GM12873 (cell line): ENCODE data around the gene MYBPC3.

ENCODE experiments used
- TF ChIP-seq, protein P1 (sequence below): IDR thresholded peaks from 2 replicates; pipeline ENCODE4 v1.5.1; 2012; ENCODE audit warnings: low read depth, mild to moderate bottlenecking, moderate library complexity, low read length, control low read depth; ENCODE audit not compliant: insufficient read depth; ENCODE audit errors: missing control alignments

The MYBPC3 gene

DNA sequence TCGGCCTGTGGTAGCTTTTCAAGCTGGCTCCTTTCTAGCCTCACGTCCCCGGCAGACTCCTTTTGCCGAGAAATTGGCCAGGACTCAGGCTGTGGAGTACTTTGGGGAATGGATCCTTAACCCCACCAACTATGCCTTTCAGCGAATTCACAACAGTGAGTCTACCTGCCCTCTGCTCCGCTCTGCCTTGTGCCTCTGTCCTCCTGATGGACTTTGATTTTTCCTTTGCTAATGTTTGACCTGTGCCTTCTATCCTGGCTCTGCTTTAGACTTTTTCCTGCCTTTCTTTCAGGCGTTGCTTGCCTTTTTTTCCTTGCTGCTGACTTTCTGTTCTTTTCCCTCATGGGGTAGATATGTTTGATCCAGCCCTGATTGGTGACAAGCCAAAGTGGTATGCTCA, 70.0 kb downstream of the MYBPC3 start:
- TF ChIP-seq, protein P1, sequence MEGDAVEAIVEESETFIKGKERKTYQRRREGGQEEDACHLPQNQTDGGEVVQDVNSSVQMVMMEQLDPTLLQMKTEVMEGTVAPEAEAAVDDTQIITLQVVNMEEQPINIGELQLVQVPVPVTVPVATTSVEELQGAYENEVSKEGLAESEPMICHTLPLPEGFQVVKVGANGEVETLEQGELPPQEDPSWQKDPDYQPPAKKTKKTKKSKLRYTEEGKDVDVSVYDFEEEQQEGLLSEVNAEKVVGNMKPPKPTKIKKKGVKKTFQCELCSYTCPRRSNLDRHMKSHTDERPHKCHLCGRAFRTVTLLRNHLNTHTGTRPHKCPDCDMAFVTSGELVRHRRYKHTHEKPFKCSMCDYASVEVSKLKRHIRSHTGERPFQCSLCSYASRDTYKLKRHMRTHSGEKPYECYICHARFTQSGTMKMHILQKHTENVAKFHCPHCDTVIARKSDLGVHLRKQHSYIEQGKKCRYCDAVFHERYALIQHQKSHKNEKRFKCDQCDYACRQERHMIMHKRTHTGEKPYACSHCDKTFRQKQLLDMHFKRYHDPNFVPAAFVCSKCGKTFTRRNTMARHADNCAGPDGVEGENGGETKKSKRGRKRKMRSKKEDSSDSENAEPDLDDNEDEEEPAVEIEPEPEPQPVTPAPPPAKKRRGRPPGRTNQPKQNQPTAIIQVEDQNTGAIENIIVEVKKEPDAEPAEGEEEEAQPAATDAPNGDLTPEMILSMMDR = no peak
